ENCODE data around the gene PDE3A.

DNA sequence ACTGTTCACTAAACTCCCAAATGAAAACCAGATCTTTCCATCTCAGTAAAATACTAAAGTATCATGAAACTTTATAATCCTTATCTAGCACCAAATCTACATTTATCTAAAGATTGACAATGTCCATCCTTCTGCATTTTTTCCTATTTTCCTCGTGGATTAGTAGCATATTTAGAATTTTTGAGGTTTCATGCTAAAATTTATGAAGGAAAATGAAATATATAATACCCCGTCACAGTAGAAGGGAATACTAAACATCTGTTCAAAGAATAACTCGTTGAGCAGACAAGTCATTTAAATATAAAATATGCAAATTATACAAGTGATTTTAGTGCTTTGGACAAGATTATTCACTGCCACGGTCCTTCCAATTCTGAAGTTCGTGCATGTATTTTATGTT, 204.1 kb downstream of the PDE3A start:
- TF ChIP-seq, protein P1, sequence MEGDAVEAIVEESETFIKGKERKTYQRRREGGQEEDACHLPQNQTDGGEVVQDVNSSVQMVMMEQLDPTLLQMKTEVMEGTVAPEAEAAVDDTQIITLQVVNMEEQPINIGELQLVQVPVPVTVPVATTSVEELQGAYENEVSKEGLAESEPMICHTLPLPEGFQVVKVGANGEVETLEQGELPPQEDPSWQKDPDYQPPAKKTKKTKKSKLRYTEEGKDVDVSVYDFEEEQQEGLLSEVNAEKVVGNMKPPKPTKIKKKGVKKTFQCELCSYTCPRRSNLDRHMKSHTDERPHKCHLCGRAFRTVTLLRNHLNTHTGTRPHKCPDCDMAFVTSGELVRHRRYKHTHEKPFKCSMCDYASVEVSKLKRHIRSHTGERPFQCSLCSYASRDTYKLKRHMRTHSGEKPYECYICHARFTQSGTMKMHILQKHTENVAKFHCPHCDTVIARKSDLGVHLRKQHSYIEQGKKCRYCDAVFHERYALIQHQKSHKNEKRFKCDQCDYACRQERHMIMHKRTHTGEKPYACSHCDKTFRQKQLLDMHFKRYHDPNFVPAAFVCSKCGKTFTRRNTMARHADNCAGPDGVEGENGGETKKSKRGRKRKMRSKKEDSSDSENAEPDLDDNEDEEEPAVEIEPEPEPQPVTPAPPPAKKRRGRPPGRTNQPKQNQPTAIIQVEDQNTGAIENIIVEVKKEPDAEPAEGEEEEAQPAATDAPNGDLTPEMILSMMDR (IDR thresholded peaks at IDR 0.05): no peak
- TF ChIP-seq POLR2AphosphoS5 (IDR thresholded peaks at IDR 0.05): no peak

Data from transverse colon (tissue), 4 donors.